Activated naive CD4-positive, alpha-beta T cell treated with anti-CD3 and anti-CD28 coated beads, Interleukin-2, amount 10 ng/mL, durations not matched to agents 7 days and 5 days (primary cell): ENCODE results near the gene ZFP57.
A peak's percentile ranks its signal among the peaks of the same experiment; 100 is the strongest.

Source experiments
- CTCF ChIA-PET: fragments of 350-600 bp; sonication (Branson Sonifier 250); formaldehyde crosslinking; loops from one replicate; lab custom pipeline; 2021; ENCODE audit warnings: antibody characterized with exemption; lab: Charles Lee
- DNase-seq: peaks from one replicate; pipeline ENCODE4 v3.0.0-alpha.2; 2020
- H3K27ac Mint-ChIP-seq: one replicate; pipeline ENCODE4 v1.8.0; 2021; ENCODE audit warnings: mild to moderate bottlenecking, moderate library complexity, mixed read lengths
- H3K27me3 Mint-ChIP-seq: one replicate; pipeline ENCODE4 v1.8.0; 2021; ENCODE audit warnings: mild to moderate bottlenecking, mixed read lengths
- H3K36me3 Mint-ChIP-seq: one replicate; pipeline ENCODE4 v1.8.0; 2021; ENCODE audit warnings: mixed read lengths
- H3K4me1 Mint-ChIP-seq: one replicate; pipeline ENCODE4 v1.8.0; 2021; ENCODE audit warnings: mixed read lengths
- H3K4me3 Mint-ChIP-seq: one replicate; pipeline ENCODE4 v1.8.0; 2021; ENCODE audit warnings: mild to moderate bottlenecking, moderate library complexity, mixed read lengths
- H3K9me3 Mint-ChIP-seq: one replicate; pipeline ENCODE4 v1.8.0; 2021; ENCODE audit warnings: mixed read lengths

ZFP57 gene

GRCh38 chr6:29631860-29632731, 48.9 kb downstream of the ZFP57 start:
- Mint-ChIP-seq H3K4me1 (peaks cover 55% of the 10 kb centered on the region), H3K27ac (peak overlapping the region; percentile 9), H3K27me3 (peaks cover 86% of the 10 kb centered on the region), H3K36me3 (peaks cover 1% of the 10 kb centered on the region), H3K4me3 (peak overlapping the region; percentile 79), H3K9me3 (no peaks in the 10 kb centered on the region)
- CTCF ChIA-PET = interaction anchor here (1.0 to 2.9 kb wide), 5 partner anchors 10 to 22 kb away, joined by 3 to 14 read pairs (median 7); no protein-coding TSS in a partner anchor
- DNase-seq = peak; percentile 75

- peaks cover 90% of the 10 kb centered on the region for H3K27me3 Mint-ChIP-seq
- CTCF ChIA-PET = interaction anchor here (1.0 to 2.9 kb wide), 3 partner anchors 18 to 22 kb away, joined by 3 to 14 read pairs (median 4); no protein-coding TSS in a partner anchor
- peaks cover 1% of the 10 kb centered on the region for H3K36me3 Mint-ChIP-seq
- no peak for DNase-seq
- H3K27ac Mint-ChIP-seq = no peak overlapping the region
- H3K4me1 Mint-ChIP-seq = peaks cover 55% of the 10 kb centered on the region
- peak overlapping the region; percentile 79 for H3K4me3 Mint-ChIP-seq
- no peaks in the 10 kb centered on the region for H3K9me3 Mint-ChIP-seq
Observed at GRCh38 chr6:29631209-29631810, 49.6 kb downstream of the ZFP57 start.

- no peak overlapping the region for H3K4me3 Mint-ChIP-seq
- no peak overlapping the region for H3K27ac Mint-ChIP-seq
- peaks cover 55% of the 10 kb centered on the region for H3K4me1 Mint-ChIP-seq
Observed at GRCh38 chr6:29630315-29630714, 50.6 kb downstream of the ZFP57 start.

GRCh38 chr6:29629571-29629970, 51.4 kb downstream of the ZFP57 start:
- Mint-ChIP-seq H3K4me3 (peak overlapping the region; percentile 91), H3K4me1 (peaks cover 54% of the 10 kb centered on the region), H3K9me3 (no peaks in the 10 kb centered on the region), H3K36me3 (peaks cover 1% of the 10 kb centered on the region), H3K27ac (no peak overlapping the region), H3K27me3 (peaks cover 89% of the 10 kb centered on the region)
- CTCF ChIA-PET = interaction anchor here (1.4 to 3.5 kb wide), 4 partner anchors 12 to 24 kb away, joined by 4 to 14 read pairs (median 10); no protein-coding TSS in a partner anchor
- DNase-seq = no peak

More at GRCh38 chr6:29630315-29630714, 50.6 kb downstream of the ZFP57 start:
- Mint-ChIP-seq H3K9me3 (no peaks in the 10 kb centered on the region), H3K36me3 (peaks cover 1% of the 10 kb centered on the region), H3K27me3 (peaks cover 86% of the 10 kb centered on the region)
- CTCF ChIA-PET = interaction anchor here (1.5 to 2.9 kb wide), 2 partner anchors 19 to 23 kb away, joined by 4 to 14 read pairs; no protein-coding TSS in a partner anchor
- no peak for DNase-seq

DNA sequence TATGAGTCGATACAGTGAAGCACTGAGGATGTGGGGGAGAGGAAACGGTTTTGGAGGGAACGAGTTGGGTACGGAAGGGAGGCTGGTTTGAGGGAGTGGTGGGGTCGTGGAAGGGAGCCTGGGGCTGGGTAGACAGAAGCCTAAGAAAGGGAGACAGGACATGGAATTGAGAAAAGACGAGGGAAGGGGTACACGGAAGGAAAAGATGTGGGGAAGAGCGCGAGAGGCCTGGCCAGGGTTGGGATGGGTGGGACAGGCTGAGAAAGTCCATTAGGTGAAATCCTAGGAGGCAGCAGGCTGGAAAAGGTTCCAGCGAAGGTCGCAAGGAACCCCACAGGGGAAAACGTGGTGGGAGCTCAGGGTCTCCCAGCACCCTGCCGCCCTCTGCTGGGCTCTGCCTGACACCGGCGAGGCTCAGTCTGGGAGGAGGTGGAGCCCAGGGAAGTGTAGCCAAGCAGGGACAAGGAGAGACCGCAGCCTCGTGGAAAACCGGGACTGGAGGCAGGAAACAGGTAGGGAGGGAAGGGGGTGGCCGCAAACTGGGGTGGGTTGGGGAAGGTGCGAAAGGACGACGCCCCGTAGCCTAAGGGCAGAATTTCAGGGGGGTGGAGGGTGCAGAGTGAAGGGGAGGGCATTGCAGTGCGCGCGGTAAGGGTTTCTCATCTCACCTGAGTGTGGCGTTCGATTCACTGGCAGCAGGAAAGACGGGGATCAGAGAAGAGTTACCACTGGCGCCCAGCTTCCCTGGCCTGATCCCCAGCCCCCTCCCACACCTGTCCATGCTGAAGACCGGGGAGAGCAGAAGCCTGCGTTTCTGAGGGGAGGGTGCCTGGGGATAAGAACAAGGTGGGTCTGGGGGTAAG, 52.3 kb downstream of the ZFP57 start:
- no peak overlapping the region for H3K27ac Mint-ChIP-seq
- no peaks in the 10 kb centered on the region for H3K9me3 Mint-ChIP-seq
- peak overlapping the region; percentile 91 for H3K4me3 Mint-ChIP-seq
- H3K27me3 Mint-ChIP-seq = peaks cover 85% of the 10 kb centered on the region
- peaks cover 45% of the 10 kb centered on the region for H3K4me1 Mint-ChIP-seq
- peaks cover 1% of the 10 kb centered on the region for H3K36me3 Mint-ChIP-seq
- CTCF ChIA-PET = interaction anchor here (0.6 to 3.5 kb wide), 4 partner anchors 9 to 28 kb away, joined by 4 to 10 read pairs (median 6); partner anchors contain the start of gene MOG
- peak; percentile 69 for DNase-seq

DNA sequence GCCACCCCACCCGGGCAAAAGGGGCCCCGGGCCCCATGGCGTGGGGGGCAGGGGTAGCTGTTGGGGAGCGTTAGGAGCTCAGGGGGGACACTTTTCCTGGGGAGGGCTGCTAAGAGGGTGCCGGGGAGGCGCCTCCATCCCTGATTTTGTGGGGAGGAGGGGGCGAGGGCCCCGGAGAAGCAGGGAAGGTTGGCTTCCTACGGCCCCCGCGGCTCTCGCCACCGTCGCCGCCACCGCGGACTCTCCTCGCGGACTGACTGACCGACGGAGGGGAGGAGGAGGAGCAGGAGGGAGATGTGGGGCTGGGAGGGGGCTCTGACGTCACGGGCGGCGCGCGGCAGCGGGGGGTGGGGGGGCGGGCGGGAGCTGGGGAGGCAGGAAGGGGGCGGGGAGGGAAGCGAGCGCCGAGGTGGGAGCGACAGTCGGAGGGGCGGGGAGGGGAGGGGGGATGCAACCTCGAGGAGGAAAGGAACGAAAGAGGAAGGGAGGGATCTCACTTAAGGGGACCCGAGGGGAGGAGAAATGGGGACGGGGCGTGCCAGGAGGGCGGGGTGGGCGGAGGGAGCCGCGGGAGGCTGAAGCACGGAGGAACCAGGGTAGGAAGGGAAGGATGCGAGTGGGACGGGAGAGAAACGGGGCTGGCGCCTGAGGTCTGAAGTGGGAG, 53.1 kb downstream of the ZFP57 start:
- H3K36me3 Mint-ChIP-seq = peaks cover 1% of the 10 kb centered on the region
- H3K9me3 Mint-ChIP-seq = no peaks in the 10 kb centered on the region
- H3K27ac Mint-ChIP-seq = no peak overlapping the region
- H3K4me3 Mint-ChIP-seq = peak overlapping the region; percentile 91
- H3K4me1 Mint-ChIP-seq = peaks cover 39% of the 10 kb centered on the region
- CTCF ChIA-PET = interaction anchor here (0.6 to 3.5 kb wide), 5 partner anchors 10 to 29 kb away, joined by 4 to 10 read pairs (median 5); partner anchors contain the start of gene MOG
- peaks cover 78% of the 10 kb centered on the region for H3K27me3 Mint-ChIP-seq
- peak; percentile 71 for DNase-seq

- Mint-ChIP-seq H3K9me3 (no peaks in the 10 kb centered on the region), H3K36me3 (peaks cover 1% of the 10 kb centered on the region), H3K27me3 (peaks cover 75% of the 10 kb centered on the region), H3K4me1 (peaks cover 38% of the 10 kb centered on the region), H3K27ac (no peak overlapping the region), H3K4me3 (peak overlapping the region; percentile 51)
- CTCF ChIA-PET = interaction anchor here (1.6 to 3.5 kb wide), 2 partner anchors 23 to 27 kb away, joined by 5 to 10 read pairs; no protein-coding TSS in a partner anchor
- no peak for DNase-seq
Observed at GRCh38 chr6:29626948-29627754, 53.8 kb downstream of the ZFP57 start.

DNA sequence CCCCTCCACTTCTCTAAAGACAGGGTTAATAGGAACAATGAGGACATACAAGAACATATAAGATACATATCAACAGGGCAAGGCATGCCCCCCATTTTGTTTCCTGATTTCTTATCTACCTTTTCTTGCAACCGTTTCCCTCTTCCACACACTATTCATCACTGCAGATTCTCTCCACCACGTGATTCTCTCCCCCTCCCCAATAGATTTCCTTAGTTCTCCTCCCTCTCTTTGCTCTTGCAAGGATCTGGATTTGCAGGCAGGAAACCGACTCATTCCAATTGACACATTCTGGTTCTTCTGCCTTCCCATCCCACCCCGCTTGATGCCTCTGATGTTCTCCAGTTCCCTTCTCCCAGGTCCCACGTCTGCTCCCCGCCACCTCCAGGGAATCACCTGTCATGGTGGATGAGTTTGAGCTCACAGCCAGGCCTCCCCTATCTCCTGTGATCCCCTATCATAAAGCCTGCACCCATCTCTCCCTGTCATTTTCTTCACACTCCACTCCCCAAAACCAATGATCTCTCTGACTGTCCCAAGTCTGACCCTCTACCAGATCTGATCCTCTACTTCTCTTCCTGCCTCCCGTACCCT, 55.5 kb downstream of the ZFP57 start:
- CTCF ChIA-PET = interaction anchor here (1.8 kb wide), 1 partner anchor 25 kb away, joined by 7 read pairs; no protein-coding TSS in a partner anchor
- H3K27me3 Mint-ChIP-seq = peaks cover 59% of the 10 kb centered on the region
- H3K4me3 Mint-ChIP-seq = no peak overlapping the region
- no peaks in the 10 kb centered on the region for H3K9me3 Mint-ChIP-seq
- H3K4me1 Mint-ChIP-seq = peaks cover 21% of the 10 kb centered on the region
- H3K36me3 Mint-ChIP-seq = peaks cover 3% of the 10 kb centered on the region
- no peak for DNase-seq
- no peak overlapping the region for H3K27ac Mint-ChIP-seq

DNA sequence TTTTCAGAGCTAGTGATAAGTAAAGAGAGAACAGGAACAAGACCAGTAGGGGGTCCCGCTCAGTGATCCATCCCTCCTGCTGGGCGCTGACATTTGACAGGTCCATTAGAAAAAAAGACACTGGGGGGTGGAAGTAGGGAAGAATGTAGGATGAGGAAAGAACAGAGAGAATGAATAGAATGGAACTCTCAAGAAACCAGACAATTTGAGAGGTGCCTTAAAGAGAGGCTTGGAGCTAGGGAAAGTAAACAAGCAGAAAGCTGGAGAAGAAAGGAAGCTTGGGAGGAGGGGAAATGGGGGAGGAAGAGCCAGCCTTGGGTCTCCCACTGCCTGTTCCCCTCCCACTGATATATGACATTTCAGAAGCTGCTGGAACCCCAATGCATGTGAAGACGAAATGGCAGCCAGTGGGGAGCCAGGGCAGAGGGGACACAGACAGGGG, 56.4 kb downstream of the ZFP57 start:
- H3K27ac Mint-ChIP-seq = no peak overlapping the region
- peaks cover 1% of the 10 kb centered on the region for H3K36me3 Mint-ChIP-seq
- H3K27me3 Mint-ChIP-seq = peaks cover 50% of the 10 kb centered on the region
- H3K9me3 Mint-ChIP-seq = no peaks in the 10 kb centered on the region
- H3K4me3 Mint-ChIP-seq = no peak overlapping the region
- no peak for DNase-seq
- peaks cover 13% of the 10 kb centered on the region for H3K4me1 Mint-ChIP-seq
- CTCF ChIA-PET = interaction anchor here (1.3 to 1.8 kb wide), 2 partner anchors 26 to 29 kb away, joined by 5 to 7 read pairs; no protein-coding TSS in a partner anchor
